Osteocyte (in vitro differentiated cells): ENCODE results near the gene LPIN3. TPM values are rescaled to one million over a fixed set of nuclear protein-coding genes. Genes with fewer than 3 reads are reported as not detected.

ENCODE experiments used
- DNase-seq: peaks from one replicate; pipeline ENCODE4 v3.0.0; 2021; ENCODE audit warnings: mixed read lengths; ENCODE audit not compliant: unreplicated experiment; ENCODE audit errors: extremely low spot score
- H3K27ac Mint-ChIP-seq: one replicate; pipeline ENCODE4 v1.8.0; 2021; ENCODE audit warnings: mild to moderate bottlenecking, mixed read lengths; ENCODE audit not compliant: unreplicated experiment
- H3K27me3 Mint-ChIP-seq: one replicate; pipeline ENCODE4 v1.8.0; 2021; ENCODE audit warnings: mixed read lengths; ENCODE audit not compliant: unreplicated experiment
- H3K36me3 Mint-ChIP-seq: one replicate; pipeline ENCODE4 v1.8.0; 2021; ENCODE audit warnings: mixed read lengths; ENCODE audit not compliant: unreplicated experiment
- H3K4me1 Mint-ChIP-seq: one replicate; pipeline ENCODE4 v1.8.0; 2021; ENCODE audit warnings: mixed read lengths; ENCODE audit not compliant: unreplicated experiment
- H3K4me3 Mint-ChIP-seq: one replicate; pipeline ENCODE4 v1.8.0; 2021; ENCODE audit warnings: mild to moderate bottlenecking, moderate library complexity, mixed read lengths; ENCODE audit not compliant: unreplicated experiment
- H3K9me3 Mint-ChIP-seq: one replicate; pipeline ENCODE4 v1.8.0; 2021; ENCODE audit warnings: mixed read lengths; ENCODE audit not compliant: unreplicated experiment
- CTCF ChIP-seq: fragments of 200-600 bp; sonication (generic); IDR thresholded peaks from 2 replicates; pipeline ENCODE4 v1.5.0; 2021; ENCODE audit warnings: antibody characterized with exemption, mild to moderate bottlenecking, moderate library complexity
- total RNA-seq: library from RNA; stranded (reverse); gene quantifications from 2 replicates; pipeline ENCODE4 v1.2.1, GENCODE V29; 2021

Gene LPIN3
- total RNA-seq, 1 donor from 2014 or later: 2.9 TPM

GRCh38 chr20:41405436-41405835 is 64.8 kb downstream of the LPIN3 start:
- Mint-ChIP-seq H3K27ac (no peak overlapping the region), H3K4me1 (peaks cover 21% of the 10 kb centered on the region), H3K27me3 (no peaks in the 10 kb centered on the region), H3K9me3 (no peaks in the 10 kb centered on the region), H3K4me3 (no peak overlapping the region), H3K36me3 (peaks cover 49% of the 10 kb centered on the region)
- DNase-seq: no peak
- no peak for TF ChIP-seq CTCF

GRCh38 chr20:41406353-41406752 is 65.7 kb downstream of the LPIN3 start:
- no peak overlapping the region for H3K27ac Mint-ChIP-seq
- H3K9me3 Mint-ChIP-seq: no peaks in the 10 kb centered on the region
- TF ChIP-seq CTCF: no peak
- DNase-seq: no peak
- H3K4me1 Mint-ChIP-seq: peaks cover 21% of the 10 kb centered on the region
- no peak overlapping the region for H3K4me3 Mint-ChIP-seq
- no peaks in the 10 kb centered on the region for H3K27me3 Mint-ChIP-seq
- peaks cover 54% of the 10 kb centered on the region for H3K36me3 Mint-ChIP-seq

- TF ChIP-seq CTCF: no peak
- no peak for DNase-seq
- H3K9me3 Mint-ChIP-seq: no peaks in the 10 kb centered on the region
- H3K27ac Mint-ChIP-seq: no peak overlapping the region
- H3K36me3 Mint-ChIP-seq: peaks cover 55% of the 10 kb centered on the region
- H3K4me3 Mint-ChIP-seq: no peak overlapping the region
- peaks cover 19% of the 10 kb centered on the region for H3K4me1 Mint-ChIP-seq
- H3K27me3 Mint-ChIP-seq: no peaks in the 10 kb centered on the region
Measured at GRCh38 chr20:41406896-41407444, 66.3 kb downstream of the LPIN3 start.

- TF ChIP-seq CTCF: no peak
- Mint-ChIP-seq H3K27ac (no peak overlapping the region), H3K4me3 (no peak overlapping the region), H3K9me3 (no peaks in the 10 kb centered on the region), H3K27me3 (no peaks in the 10 kb centered on the region), H3K36me3 (peaks cover 59% of the 10 kb centered on the region), H3K4me1 (peaks cover 16% of the 10 kb centered on the region)
- DNase-seq: no peak
Measured at GRCh38 chr20:41407607-41408006, 67.0 kb downstream of the LPIN3 start.

- no peak for DNase-seq
- Mint-ChIP-seq H3K27ac (no peak overlapping the region), H3K4me1 (peaks cover 16% of the 10 kb centered on the region), H3K9me3 (no peaks in the 10 kb centered on the region), H3K27me3 (no peaks in the 10 kb centered on the region), H3K4me3 (no peak overlapping the region), H3K36me3 (peaks cover 58% of the 10 kb centered on the region)
- TF ChIP-seq CTCF: no peak
Measured at GRCh38 chr20:41408156-41408794, 67.7 kb downstream of the LPIN3 start.
